ENCODE results near the gene TIMM21. TPM values are rescaled to one million over a fixed set of nuclear protein-coding genes. Genes with fewer than 3 reads are reported as not detected.

The TIMM21 gene
- total and polyA plus RNA-seq, 2 of the 13 experiments (the other 11 are each of a cell fraction or from before 2014, with no cell fraction given): 29.6 to 62.3 TPM

DNA sequence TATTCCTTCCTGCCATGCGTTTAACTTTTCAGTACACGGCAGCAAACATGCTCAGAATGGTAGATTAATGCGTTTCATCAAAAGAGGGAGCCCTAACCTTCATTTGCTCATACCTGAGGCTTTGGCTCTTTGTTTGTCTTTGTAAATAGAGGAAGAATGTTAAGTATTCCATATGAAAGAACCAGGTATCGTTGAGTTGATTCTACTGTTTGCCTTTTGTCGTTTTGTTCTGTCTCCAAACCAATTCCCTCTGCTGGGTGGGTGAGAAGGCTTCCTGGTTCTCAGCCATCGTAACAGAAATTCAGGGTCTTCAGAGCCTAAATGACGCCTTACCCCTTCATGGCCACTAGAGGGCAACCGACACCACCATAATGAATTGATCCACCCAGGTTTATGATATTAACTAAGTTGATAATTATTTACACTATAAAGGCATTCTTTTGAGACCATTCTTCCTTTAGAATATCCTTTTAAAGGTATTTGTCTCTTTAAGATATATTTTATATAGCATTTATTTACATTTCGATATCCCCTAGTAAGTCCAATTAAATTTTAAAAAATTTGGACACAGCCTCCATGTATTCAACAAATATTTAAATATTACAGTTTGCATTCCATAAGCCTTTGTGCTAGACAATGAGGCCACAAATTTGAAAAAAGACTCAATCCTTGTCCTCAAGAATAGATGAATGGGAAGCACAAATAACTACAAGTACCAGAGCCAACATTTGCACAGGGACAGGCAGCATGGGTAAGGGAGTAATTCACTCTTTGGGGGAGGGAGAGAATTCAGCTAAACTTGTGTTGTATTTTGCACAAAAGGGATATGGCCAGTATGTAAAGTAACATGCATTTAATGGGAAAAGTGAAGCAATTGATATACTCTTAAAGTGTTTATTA, 48.1 kb downstream of the TIMM21 start (continued):
- no peak for TF ChIP-seq NONO (IDR thresholded peaks at IDR 0.05)
- TF ChIP-seq NONO (CRISPR knock-in tag; conservative IDR thresholded peaks at IDR 0.05): no peak
- TF ChIP-seq ZNF225 (CRISPR knock-in tag; IDR thresholded peaks at IDR 0.05): no peak
- TF ChIP-seq JDP2 (CRISPR knock-in tag; IDR thresholded peaks at IDR 0.05; ENCODE audit: borderline replicate concordance): no peak
- TF ChIP-seq, protein P1, sequence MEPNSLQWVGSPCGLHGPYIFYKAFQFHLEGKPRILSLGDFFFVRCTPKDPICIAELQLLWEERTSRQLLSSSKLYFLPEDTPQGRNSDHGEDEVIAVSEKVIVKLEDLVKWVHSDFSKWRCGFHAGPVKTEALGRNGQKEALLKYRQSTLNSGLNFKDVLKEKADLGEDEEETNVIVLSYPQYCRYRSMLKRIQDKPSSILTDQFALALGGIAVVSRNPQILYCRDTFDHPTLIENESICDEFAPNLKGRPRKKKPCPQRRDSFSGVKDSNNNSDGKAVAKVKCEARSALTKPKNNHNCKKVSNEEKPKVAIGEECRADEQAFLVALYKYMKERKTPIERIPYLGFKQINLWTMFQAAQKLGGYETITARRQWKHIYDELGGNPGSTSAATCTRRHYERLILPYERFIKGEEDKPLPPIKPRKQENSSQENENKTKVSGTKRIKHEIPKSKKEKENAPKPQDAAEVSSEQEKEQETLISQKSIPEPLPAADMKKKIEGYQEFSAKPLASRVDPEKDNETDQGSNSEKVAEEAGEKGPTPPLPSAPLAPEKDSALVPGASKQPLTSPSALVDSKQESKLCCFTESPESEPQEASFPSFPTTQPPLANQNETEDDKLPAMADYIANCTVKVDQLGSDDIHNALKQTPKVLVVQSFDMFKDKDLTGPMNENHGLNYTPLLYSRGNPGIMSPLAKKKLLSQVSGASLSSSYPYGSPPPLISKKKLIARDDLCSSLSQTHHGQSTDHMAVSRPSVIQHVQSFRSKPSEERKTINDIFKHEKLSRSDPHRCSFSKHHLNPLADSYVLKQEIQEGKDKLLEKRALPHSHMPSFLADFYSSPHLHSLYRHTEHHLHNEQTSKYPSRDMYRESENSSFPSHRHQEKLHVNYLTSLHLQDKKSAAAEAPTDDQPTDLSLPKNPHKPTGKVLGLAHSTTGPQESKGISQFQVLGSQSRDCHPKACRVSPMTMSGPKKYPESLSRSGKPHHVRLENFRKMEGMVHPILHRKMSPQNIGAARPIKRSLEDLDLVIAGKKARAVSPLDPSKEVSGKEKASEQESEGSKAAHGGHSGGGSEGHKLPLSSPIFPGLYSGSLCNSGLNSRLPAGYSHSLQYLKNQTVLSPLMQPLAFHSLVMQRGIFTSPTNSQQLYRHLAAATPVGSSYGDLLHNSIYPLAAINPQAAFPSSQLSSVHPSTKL (CRISPR knock-in tag; IDR thresholded peaks at IDR 0.05): 0 out of 2 replicates have a peak, but pooled peaks have one; percentile 28
- no peak for TF ChIP-seq FLYWCH1 (CRISPR knock-in tag; IDR thresholded peaks at IDR 0.05)
- no peak for TF ChIP-seq ARNTL (CRISPR knock-in tag; IDR thresholded peaks at IDR 0.05)
- no peak for TF ChIP-seq SKI (IDR thresholded peaks at IDR 0.05; ENCODE audit: partially characterized antibody)
- no peak for TF ChIP-seq AGO2 (optimal IDR thresholded peaks at IDR 0.05; ENCODE audit: low read depth, low read length)
- no peak for TF ChIP-seq CHCHD3 (CRISPR knock-in tag; IDR thresholded peaks at IDR 0.05)
- no peak for TF ChIP-seq SMARCE1 (IDR thresholded peaks at IDR 0.05; ENCODE audit: borderline replicate concordance)
- TF ChIP-seq ZFY (CRISPR knock-in tag; IDR thresholded peaks at IDR 0.05): no peak
- TF ChIP-seq, protein P2, sequence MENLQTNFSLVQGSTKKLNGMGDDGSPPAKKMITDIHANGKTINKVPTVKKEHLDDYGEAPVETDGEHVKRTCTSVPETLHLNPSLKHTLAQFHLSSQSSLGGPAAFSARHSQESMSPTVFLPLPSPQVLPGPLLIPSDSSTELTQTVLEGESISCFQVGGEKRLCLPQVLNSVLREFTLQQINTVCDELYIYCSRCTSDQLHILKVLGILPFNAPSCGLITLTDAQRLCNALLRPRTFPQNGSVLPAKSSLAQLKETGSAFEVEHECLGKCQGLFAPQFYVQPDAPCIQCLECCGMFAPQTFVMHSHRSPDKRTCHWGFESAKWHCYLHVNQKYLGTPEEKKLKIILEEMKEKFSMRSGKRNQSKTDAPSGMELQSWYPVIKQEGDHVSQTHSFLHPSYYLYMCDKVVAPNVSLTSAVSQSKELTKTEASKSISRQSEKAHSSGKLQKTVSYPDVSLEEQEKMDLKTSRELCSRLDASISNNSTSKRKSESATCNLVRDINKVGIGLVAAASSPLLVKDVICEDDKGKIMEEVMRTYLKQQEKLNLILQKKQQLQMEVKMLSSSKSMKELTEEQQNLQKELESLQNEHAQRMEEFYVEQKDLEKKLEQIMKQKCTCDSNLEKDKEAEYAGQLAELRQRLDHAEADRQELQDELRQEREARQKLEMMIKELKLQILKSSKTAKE (CRISPR knock-in tag; IDR thresholded peaks at IDR 0.05; ENCODE audit: borderline replicate concordance): no peak
- no peak for TF ChIP-seq ZNF83 (CRISPR knock-in tag; IDR thresholded peaks at IDR 0.05; ENCODE audit: borderline replicate concordance)
- TF ChIP-seq THAP11 (CRISPR knock-in tag; IDR thresholded peaks at IDR 0.05): 0 out of 2 replicates have a peak, but pooled peaks have one; percentile 23
- TF ChIP-seq, protein P3, sequence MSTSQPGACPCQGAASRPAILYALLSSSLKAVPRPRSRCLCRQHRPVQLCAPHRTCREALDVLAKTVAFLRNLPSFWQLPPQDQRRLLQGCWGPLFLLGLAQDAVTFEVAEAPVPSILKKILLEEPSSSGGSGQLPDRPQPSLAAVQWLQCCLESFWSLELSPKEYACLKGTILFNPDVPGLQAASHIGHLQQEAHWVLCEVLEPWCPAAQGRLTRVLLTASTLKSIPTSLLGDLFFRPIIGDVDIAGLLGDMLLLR (CRISPR knock-in tag; IDR thresholded peaks at IDR 0.05): no peak
- TF ChIP-seq, protein P4, sequence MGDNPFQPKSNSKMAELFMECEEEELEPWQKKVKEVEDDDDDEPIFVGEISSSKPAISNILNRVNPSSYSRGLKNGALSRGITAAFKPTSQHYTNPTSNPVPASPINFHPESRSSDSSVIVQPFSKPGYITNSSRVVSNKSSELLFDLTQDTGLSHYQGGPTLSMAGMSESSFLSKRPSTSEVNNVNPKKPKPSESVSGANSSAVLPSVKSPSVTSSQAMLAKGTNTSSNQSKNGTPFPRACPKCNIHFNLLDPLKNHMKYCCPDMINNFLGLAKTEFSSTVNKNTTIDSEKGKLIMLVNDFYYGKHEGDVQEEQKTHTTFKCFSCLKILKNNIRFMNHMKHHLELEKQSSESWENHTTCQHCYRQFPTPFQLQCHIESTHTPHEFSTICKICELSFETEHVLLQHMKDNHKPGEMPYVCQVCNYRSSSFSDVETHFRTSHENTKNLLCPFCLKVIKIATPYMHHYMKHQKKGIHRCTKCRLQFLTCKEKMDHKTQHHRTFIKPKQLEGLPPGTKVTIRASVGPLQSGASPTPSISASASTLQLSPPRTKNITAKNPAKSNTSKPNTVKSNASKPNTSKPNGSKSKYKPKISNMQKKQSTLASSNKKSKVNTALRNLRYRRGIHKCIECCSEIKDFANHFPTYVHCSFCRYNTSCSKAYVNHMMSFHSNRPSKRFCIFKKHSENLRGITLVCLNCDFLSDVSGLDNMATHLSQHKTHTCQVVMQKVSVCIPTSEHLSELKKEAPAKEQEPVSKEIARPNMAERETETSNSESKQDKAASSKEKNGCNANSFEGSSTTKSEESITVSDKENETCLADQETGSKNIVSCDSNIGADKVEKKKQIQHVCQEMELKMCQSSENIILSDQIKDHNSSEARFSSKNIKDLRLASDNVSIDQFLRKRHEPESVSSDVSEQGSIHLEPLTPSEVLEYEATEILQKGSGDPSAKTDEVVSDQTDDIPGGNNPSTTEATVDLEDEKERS (CRISPR knock-in tag; IDR thresholded peaks at IDR 0.05): no peak

All from HepG2 (cell line).